ENCODE measurements around the gene RAB1A. TPM values are rescaled to one million over a fixed set of nuclear protein-coding genes. Genes with fewer than 3 reads are reported as not detected.

RAB1A gene
- total and polyA plus RNA-seq, 2 of the 13 experiments (the other 11 are each of a cell fraction or from before 2014, with no cell fraction given), result 206 to 226 TPM

DNA sequence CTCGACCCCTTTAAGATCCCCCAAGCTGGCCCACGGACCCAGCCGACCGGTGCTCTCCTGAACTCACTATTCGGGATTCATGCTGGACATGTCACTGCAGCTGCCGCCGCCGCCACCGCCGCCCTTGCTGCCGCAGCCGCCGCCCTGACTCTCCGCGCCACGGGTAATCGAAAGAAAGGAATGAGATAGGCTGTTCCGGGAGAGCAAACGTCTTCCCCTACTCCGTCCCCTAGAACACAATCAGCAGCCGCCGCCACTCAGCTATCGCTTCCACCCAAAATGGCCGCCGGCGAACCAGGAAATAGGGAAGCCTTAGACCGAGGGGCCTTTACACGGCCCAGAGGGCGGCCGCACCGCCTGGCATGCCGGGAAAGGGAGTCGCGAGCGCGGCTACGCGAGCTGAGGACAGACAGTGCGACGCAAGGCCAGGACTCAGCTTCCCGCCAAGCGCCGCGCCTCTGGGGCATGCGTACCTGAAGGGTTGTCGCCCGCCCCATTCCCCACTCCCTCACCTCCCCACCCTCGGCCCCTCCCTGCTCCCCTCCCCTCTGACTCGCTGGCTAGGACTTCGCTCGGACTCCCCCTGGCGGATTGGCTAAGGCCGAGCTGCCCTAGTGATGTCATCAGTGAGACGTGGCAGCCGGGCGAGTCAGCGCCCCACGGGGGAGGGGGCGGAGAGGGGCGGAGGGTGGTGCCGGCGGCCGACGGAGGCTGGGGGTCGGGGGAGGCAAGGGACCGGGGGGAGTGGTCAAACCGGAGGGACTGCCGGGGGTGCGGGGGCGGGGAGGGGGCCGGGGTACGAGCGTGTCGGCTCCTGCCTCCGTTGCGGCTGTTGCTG is at the start of gene RAB1A (continued):
- TF ChIP-seq REL (CRISPR knock-in tag; conservative IDR thresholded peaks at IDR 0.05) (0 out of 2 replicates have a peak, but pooled peaks have one; percentile 64), BCL6 (CRISPR knock-in tag; IDR thresholded peaks at IDR 0.05) (peak; percentile 55; the same call in 1 of the 2 replicates), MAFK (conservative IDR thresholded peaks at IDR 0.05 in 1 of 2, IDR thresholded peaks at IDR 0.05 in 1 of 2; ENCODE audit: low read length in 2 of 2) (no peak), SPEN (CRISPR knock-in tag; IDR thresholded peaks at IDR 0.05; ENCODE audit: low read depth) (peak; percentile 78), ZNF570 (CRISPR knock-in tag; IDR thresholded peaks at IDR 0.05; ENCODE audit: borderline replicate concordance) (no peak), WIZ (CRISPR knock-in tag; IDR thresholded peaks at IDR 0.05) (no peak), RFX5 (IDR thresholded peaks at IDR 0.05; ENCODE audit: low read depth, low read length) (no peak; the same call in 1 of the 2 replicates), PCBP2 (optimal IDR thresholded peaks at IDR 0.05; ENCODE audit: low read depth, low read length, poor library complexity, severe bottlenecking) (no peak), ZNF678 (CRISPR knock-in tag; IDR thresholded peaks at IDR 0.05) (no peak), MZF1 (CRISPR knock-in tag; IDR thresholded peaks at IDR 0.05; ENCODE audit: borderline replicate concordance) (no peak), MXD4 (CRISPR knock-in tag; IDR thresholded peaks at IDR 0.05) (no peak; the same call in 1 of the 2 replicates), ARID2 (CRISPR knock-in tag; IDR thresholded peaks at IDR 0.05; ENCODE audit: borderline replicate concordance) (no peak), HNRNPUL1 (IDR thresholded peaks at IDR 0.05; ENCODE audit: low read depth, low read length) (no peak), ZFP36 (IDR thresholded peaks at IDR 0.05; ENCODE audit: borderline replicate concordance, low read depth, low read length, partially characterized antibody) (no peak), TCF7 (IDR thresholded peaks at IDR 0.05; ENCODE audit: low read depth) (no peak), RFXANK (CRISPR knock-in tag; IDR thresholded peaks at IDR 0.05) (no peak), TEAD3 (CRISPR knock-in tag; optimal IDR thresholded peaks at IDR 0.05; ENCODE audit: borderline replicate concordance) (peak; percentile 91), SSRP1 (CRISPR knock-in tag; IDR thresholded peaks at IDR 0.05) (0 out of 2 replicates have a peak, but pooled peaks have one; percentile 65), POLR2AphosphoS2 (IDR thresholded peaks at IDR 0.05; ENCODE audit: low read depth, low read length) (peak; percentile 91; the same call in 1 of the 2 replicates), TCF12 (IDR thresholded peaks at IDR 0.05) (no peak), TCF12 (CRISPR knock-in tag; IDR thresholded peaks at IDR 0.05) (no peak; the same call in 1 of the 2 replicates), CBX1 (IDR thresholded peaks at IDR 0.05; ENCODE audit: low read depth) (no peak), STAG1 (CRISPR knock-in tag; IDR thresholded peaks at IDR 0.05) (no peak)
- TF ChIP-seq, protein P1, sequence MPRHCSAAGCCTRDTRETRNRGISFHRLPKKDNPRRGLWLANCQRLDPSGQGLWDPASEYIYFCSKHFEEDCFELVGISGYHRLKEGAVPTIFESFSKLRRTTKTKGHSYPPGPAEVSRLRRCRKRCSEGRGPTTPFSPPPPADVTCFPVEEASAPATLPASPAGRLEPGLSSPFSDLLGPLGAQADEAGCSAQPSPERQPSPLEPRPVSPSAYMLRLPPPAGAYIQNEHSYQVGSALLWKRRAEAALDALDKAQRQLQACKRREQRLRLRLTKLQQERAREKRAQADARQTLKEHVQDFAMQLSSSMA (CRISPR knock-in tag; IDR thresholded peaks at IDR 0.05), result no peak; the same call in 1 of the 2 replicates
- TF ChIP-seq, protein P2, sequence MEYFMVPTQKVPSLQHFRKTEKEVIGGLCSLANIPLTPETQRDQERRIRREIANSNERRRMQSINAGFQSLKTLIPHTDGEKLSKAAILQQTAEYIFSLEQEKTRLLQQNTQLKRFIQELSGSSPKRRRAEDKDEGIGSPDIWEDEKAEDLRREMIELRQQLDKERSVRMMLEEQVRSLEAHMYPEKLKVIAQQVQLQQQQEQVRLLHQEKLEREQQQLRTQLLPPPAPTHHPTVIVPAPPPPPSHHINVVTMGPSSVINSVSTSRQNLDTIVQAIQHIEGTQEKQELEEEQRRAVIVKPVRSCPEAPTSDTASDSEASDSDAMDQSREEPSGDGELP (IDR thresholded peaks at IDR 0.05; ENCODE audit: borderline replicate concordance, low read depth), result peak; percentile 46; the same call in 1 of the 2 replicates
- TF ChIP-seq, protein P3, sequence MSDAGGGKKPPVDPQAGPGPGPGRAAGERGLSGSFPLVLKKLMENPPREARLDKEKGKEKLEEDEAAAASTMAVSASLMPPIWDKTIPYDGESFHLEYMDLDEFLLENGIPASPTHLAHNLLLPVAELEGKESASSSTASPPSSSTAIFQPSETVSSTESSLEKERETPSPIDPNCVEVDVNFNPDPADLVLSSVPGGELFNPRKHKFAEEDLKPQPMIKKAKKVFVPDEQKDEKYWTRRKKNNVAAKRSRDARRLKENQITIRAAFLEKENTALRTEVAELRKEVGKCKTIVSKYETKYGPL (CRISPR knock-in tag; IDR thresholded peaks at IDR 0.05), result no peak
- TF ChIP-seq, protein P4, sequence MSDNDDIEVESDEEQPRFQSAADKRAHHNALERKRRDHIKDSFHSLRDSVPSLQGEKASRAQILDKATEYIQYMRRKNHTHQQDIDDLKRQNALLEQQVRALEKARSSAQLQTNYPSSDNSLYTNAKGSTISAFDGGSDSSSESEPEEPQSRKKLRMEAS (IDR thresholded peaks at IDR 0.05), result peak; percentile 91
- TF ChIP-seq, protein P5, sequence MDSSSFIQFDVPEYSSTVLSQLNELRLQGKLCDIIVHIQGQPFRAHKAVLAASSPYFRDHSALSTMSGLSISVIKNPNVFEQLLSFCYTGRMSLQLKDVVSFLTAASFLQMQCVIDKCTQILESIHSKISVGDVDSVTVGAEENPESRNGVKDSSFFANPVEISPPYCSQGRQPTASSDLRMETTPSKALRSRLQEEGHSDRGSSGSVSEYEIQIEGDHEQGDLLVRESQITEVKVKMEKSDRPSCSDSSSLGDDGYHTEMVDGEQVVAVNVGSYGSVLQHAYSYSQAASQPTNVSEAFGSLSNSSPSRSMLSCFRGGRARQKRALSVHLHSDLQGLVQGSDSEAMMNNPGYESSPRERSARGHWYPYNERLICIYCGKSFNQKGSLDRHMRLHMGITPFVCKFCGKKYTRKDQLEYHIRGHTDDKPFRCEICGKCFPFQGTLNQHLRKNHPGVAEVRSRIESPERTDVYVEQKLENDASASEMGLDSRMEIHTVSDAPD (CRISPR knock-in tag; IDR thresholded peaks at IDR 0.05), result no peak
